ENCODE data around the gene ARHGEF10L.

- TF ChIP-seq GATA2 (IDR thresholded peaks at IDR 0.05; ENCODE audit: low read depth, low read length): no peak
- no peak for TF ChIP-seq GATA3 (IDR thresholded peaks at IDR 0.05; ENCODE audit: low read depth, low read length)
Observed at GRCh38 chr1:17743925-17744324, 204.4 kb downstream of the ARHGEF10L start.

All from SH-SY5Y (cell line).